Stimulated activated naive CD8-positive, alpha-beta T cell treated with anti-CD3 and anti-CD28 coated beads, Interleukin-15, Interleukin-2, amounts not matched to agents 100 ng/mL and 50 ng/mL, for 24 hours (primary cell): ENCODE results near the gene ELOVL7.
"Not testable (repeated sequence)": the region's sequence is repeated elsewhere in the genome, so short reads cannot be mapped to it uniquely, and the experiment has no call there.

ENCODE experiments used
- H3K27ac Mint-ChIP-seq: one replicate; pipeline ENCODE4 v1.8.0; 2021; ENCODE audit warnings: mild to moderate bottlenecking, mixed read lengths
- H3K27me3 Mint-ChIP-seq: one replicate; pipeline ENCODE4 v1.8.0; 2021; ENCODE audit warnings: mixed read lengths
- H3K36me3 Mint-ChIP-seq: one replicate; pipeline ENCODE4 v1.8.0; 2021; ENCODE audit warnings: low read depth, mixed read lengths
- H3K4me1 Mint-ChIP-seq: one replicate; pipeline ENCODE4 v1.8.0; 2021; ENCODE audit warnings: low read depth, mixed read lengths
- H3K4me3 Mint-ChIP-seq: one replicate; pipeline ENCODE4 v1.8.0; 2021; ENCODE audit warnings: mild to moderate bottlenecking, mixed read lengths
- H3K9me3 Mint-ChIP-seq: one replicate; pipeline ENCODE4 v1.8.0; 2021; ENCODE audit warnings: mixed read lengths

The ELOVL7 gene

GRCh38 chr5:60794691-60795090 is 49.4 kb downstream of the ELOVL7 start:
- Mint-ChIP-seq H3K36me3 (no peaks in the 10 kb centered on the region), H3K27ac (no peak overlapping the region), H3K4me3 (no peak overlapping the region), H3K9me3 (no peaks in the 10 kb centered on the region), H3K27me3 (no peaks in the 10 kb centered on the region), H3K4me1 (no peaks in the 10 kb centered on the region)

- Mint-ChIP-seq H3K27me3 (no peaks in the 10 kb centered on the region), H3K4me1 (no peaks in the 10 kb centered on the region), H3K27ac (no peak overlapping the region), H3K4me3 (no peak overlapping the region), H3K36me3 (no peaks in the 10 kb centered on the region), H3K9me3 (no peaks in the 10 kb centered on the region)
Observed at GRCh38 chr5:60792438-60792837, 51.6 kb downstream of the ELOVL7 start.

GRCh38 chr5:60789551-60789950 is 54.5 kb downstream of the ELOVL7 start:
- no peaks in the 10 kb centered on the region for H3K36me3 Mint-ChIP-seq
- no peak overlapping the region for H3K4me3 Mint-ChIP-seq
- no peaks in the 10 kb centered on the region for H3K27me3 Mint-ChIP-seq
- H3K27ac Mint-ChIP-seq, result no peak overlapping the region
- no peaks in the 10 kb centered on the region for H3K9me3 Mint-ChIP-seq
- no peaks in the 10 kb centered on the region for H3K4me1 Mint-ChIP-seq

GRCh38 chr5:60788863-60789513 is 55.1 kb downstream of the ELOVL7 start:
- H3K27me3 Mint-ChIP-seq, result no peaks in the 10 kb centered on the region
- H3K4me3 Mint-ChIP-seq, result no peak overlapping the region
- H3K27ac Mint-ChIP-seq, result no peak overlapping the region
- no peaks in the 10 kb centered on the region for H3K9me3 Mint-ChIP-seq
- H3K4me1 Mint-ChIP-seq, result no peaks in the 10 kb centered on the region
- H3K36me3 Mint-ChIP-seq, result no peaks in the 10 kb centered on the region

GRCh38 chr5:60779466-60779865 is 64.6 kb downstream of the ELOVL7 start:
- H3K36me3 Mint-ChIP-seq, result no peaks in the 10 kb centered on the region
- H3K9me3 Mint-ChIP-seq, result no peaks in the 10 kb centered on the region
- no peak overlapping the region for H3K27ac Mint-ChIP-seq
- H3K4me3 Mint-ChIP-seq, result no peak overlapping the region
- peaks cover under 1% of the 10 kb centered on the region for H3K27me3 Mint-ChIP-seq
- no peaks in the 10 kb centered on the region for H3K4me1 Mint-ChIP-seq

- no peaks in the 10 kb centered on the region for H3K4me1 Mint-ChIP-seq
- H3K36me3 Mint-ChIP-seq, result no peaks in the 10 kb centered on the region
- H3K4me3 Mint-ChIP-seq, result no peak overlapping the region
- no peaks in the 10 kb centered on the region for H3K9me3 Mint-ChIP-seq
- H3K27me3 Mint-ChIP-seq, result peaks cover 10% of the 10 kb centered on the region
- no peak overlapping the region for H3K27ac Mint-ChIP-seq
Observed at GRCh38 chr5:60776343-60776742, 67.7 kb downstream of the ELOVL7 start.

- H3K27ac Mint-ChIP-seq, result no peak overlapping the region
- H3K27me3 Mint-ChIP-seq, result peaks cover 6% of the 10 kb centered on the region
- no peaks in the 10 kb centered on the region for H3K36me3 Mint-ChIP-seq
- H3K9me3 Mint-ChIP-seq, result no peaks in the 10 kb centered on the region
- H3K4me1 Mint-ChIP-seq, result no peaks in the 10 kb centered on the region
- H3K4me3 Mint-ChIP-seq, result no peak overlapping the region
Observed at GRCh38 chr5:60765019-60765709, 78.9 kb downstream of the ELOVL7 start.

- Mint-ChIP-seq H3K4me3 (no peak overlapping the region), H3K27me3 (peaks cover 12% of the 10 kb centered on the region), H3K36me3 (no peaks in the 10 kb centered on the region), H3K4me1 (no peaks in the 10 kb centered on the region), H3K9me3 (no peaks in the 10 kb centered on the region), H3K27ac (no peak overlapping the region)
Observed at GRCh38 chr5:60763061-60763460, 81.0 kb downstream of the ELOVL7 start.

GRCh38 chr5:60754495-60754894 is 89.6 kb downstream of the ELOVL7 start:
- H3K4me3 Mint-ChIP-seq, result no peak overlapping the region
- H3K9me3 Mint-ChIP-seq, result no peaks in the 10 kb centered on the region
- peaks cover 10% of the 10 kb centered on the region for H3K27me3 Mint-ChIP-seq
- H3K4me1 Mint-ChIP-seq, result no peaks in the 10 kb centered on the region
- H3K27ac Mint-ChIP-seq, result no peak overlapping the region
- no peaks in the 10 kb centered on the region for H3K36me3 Mint-ChIP-seq

GRCh38 chr5:60744682-60745081 is 99.4 kb downstream of the ELOVL7 start:
- peaks cover 9% of the 10 kb centered on the region for H3K9me3 Mint-ChIP-seq
- no peak overlapping the region for H3K27ac Mint-ChIP-seq
- no peaks in the 10 kb centered on the region for H3K4me1 Mint-ChIP-seq
- H3K27me3 Mint-ChIP-seq, result no peaks in the 10 kb centered on the region
- no peaks in the 10 kb centered on the region for H3K36me3 Mint-ChIP-seq
- H3K4me3 Mint-ChIP-seq, result no peak overlapping the region

GRCh38 chr5:60743511-60744314 is 100.4 kb downstream of the ELOVL7 start:
- H3K27me3 Mint-ChIP-seq, result no peaks in the 10 kb centered on the region
- H3K36me3 Mint-ChIP-seq, result no peaks in the 10 kb centered on the region
- peaks cover 14% of the 10 kb centered on the region for H3K9me3 Mint-ChIP-seq
- H3K27ac Mint-ChIP-seq, result no peak overlapping the region
- H3K4me3 Mint-ChIP-seq, result no peak overlapping the region
- H3K4me1 Mint-ChIP-seq, result no peaks in the 10 kb centered on the region

- Mint-ChIP-seq H3K36me3 (no peaks in the 10 kb centered on the region), H3K27ac (no peak overlapping the region), H3K4me3 (no peak overlapping the region), H3K27me3 (no peaks in the 10 kb centered on the region), H3K4me1 (no peaks in the 10 kb centered on the region), H3K9me3 (peaks cover 14% of the 10 kb centered on the region)
Observed at GRCh38 chr5:60740322-60740721, 103.7 kb downstream of the ELOVL7 start.

- no peaks in the 10 kb centered on the region for H3K27me3 Mint-ChIP-seq
- no peaks in the 10 kb centered on the region for H3K36me3 Mint-ChIP-seq
- H3K4me3 Mint-ChIP-seq, result no peak overlapping the region
- H3K4me1 Mint-ChIP-seq, result no peaks in the 10 kb centered on the region
- no peak overlapping the region for H3K27ac Mint-ChIP-seq
- H3K9me3 Mint-ChIP-seq, result peaks cover 14% of the 10 kb centered on the region
Observed at GRCh38 chr5:60738933-60739332, 105.1 kb downstream of the ELOVL7 start.

- Mint-ChIP-seq H3K36me3 (no peaks in the 10 kb centered on the region), H3K4me1 (no peaks in the 10 kb centered on the region), H3K27me3 (no peaks in the 10 kb centered on the region), H3K27ac (no peak overlapping the region), H3K4me3 (no peak overlapping the region), H3K9me3 (peaks cover 14% of the 10 kb centered on the region)
Observed at GRCh38 chr5:60738461-60738860, 105.6 kb downstream of the ELOVL7 start.

- not testable (repeated sequence) for H3K27me3 Mint-ChIP-seq, H3K27ac Mint-ChIP-seq, H3K4me1 Mint-ChIP-seq, H3K36me3 Mint-ChIP-seq, H3K9me3 Mint-ChIP-seq, H3K4me3 Mint-ChIP-seq
Observed at GRCh38 chr5:60730858-60731257, 113.2 kb downstream of the ELOVL7 start.
